Liver (tissue), 9 donors: ENCODE data around the gene RAPGEF6. TPM values are rescaled to one million over a fixed set of nuclear protein-coding genes. Genes with fewer than 3 reads are reported as not detected.

ENCODE experiments used
- DNase-seq: peaks from one replicate; pipeline ENCODE4 v3.0.0-alpha.2; 2017; ENCODE audit warnings: low spot score
- H3K27ac ChIP-seq, 2 donors: one replicate each; pipeline ENCODE4 v1.7.0; 2013; ENCODE audit warnings: inconsistent platforms in 2 of 2, low read length in 2 of 2, control low read depth in 1 of 2, low read depth in 1 of 2, mild to moderate bottlenecking in 1 of 2
- H3K27me3 ChIP-seq, 4 donors: one replicate each; pipeline versions ENCODE4 v1.6.1 to v1.7.0; 2013; ENCODE audit warnings: low read length in 3 of 4, inconsistent platforms in 1 of 4, mild to moderate bottlenecking in 1 of 4, moderate library complexity in 1 of 4; ENCODE audit not compliant: control insufficient read depth in 4 of 4, insufficient read depth in 4 of 4
- H3K36me3 ChIP-seq, 4 donors: one replicate each; pipeline versions ENCODE4 v1.6.1 to v1.7.0; 2013; ENCODE audit warnings: low read length in 3 of 4, mild to moderate bottlenecking in 3 of 4, low read depth in 1 of 4, moderate library complexity in 1 of 4; ENCODE audit not compliant: control insufficient read depth in 4 of 4, insufficient read depth in 3 of 4
- H3K4me1 ChIP-seq, 4 donors: one replicate each; pipeline versions ENCODE4 v1.6.1 to v1.7.0; 2013; ENCODE audit warnings: low read length in 3 of 4, mild to moderate bottlenecking in 3 of 4, moderate library complexity in 1 of 4; ENCODE audit not compliant: control insufficient read depth in 4 of 4, insufficient read depth in 4 of 4
- H3K4me3 ChIP-seq, 3 donors: one replicate each; pipeline versions ENCODE4 v1.6.1 to v1.7.0; 2013; ENCODE audit warnings: low read length in 3 of 3, control low read depth in 1 of 3, low read depth in 1 of 3, mild to moderate bottlenecking in 1 of 3
- H3K9ac ChIP-seq, 2 donors: one replicate each; pipeline ENCODE4 v1.7.0; 2013; ENCODE audit warnings: low read length in 2 of 2, mild to moderate bottlenecking in 2 of 2, moderate library complexity in 2 of 2, control low read depth in 1 of 2, low read depth in 1 of 2
- H3K9me3 ChIP-seq, 4 donors: one replicate each; pipeline versions ENCODE4 v1.6.1 to v1.7.0; 2013; ENCODE audit warnings: low read length in 3 of 4; ENCODE audit not compliant: control insufficient read depth in 4 of 4
- EGR1 ChIP-seq, 2 donors: IDR thresholded peaks; 2 replicates each; pipeline ENCODE4 v1.6.1; 2016 to 2018; ENCODE audit warnings: antibody characterized with exemption in 2 of 2, low read depth in 2 of 2
- FOXA2 ChIP-seq: IDR thresholded peaks from 2 replicates; pipeline ENCODE4 v1.6.1; 2016; ENCODE audit warnings: antibody characterized with exemption
- HNF4A ChIP-seq, 2 donors: conservative IDR thresholded peaks; 2 replicates each; pipeline ENCODE4 v1.6.1; 2016; ENCODE audit warnings: antibody characterized with exemption in 2 of 2, mild to moderate bottlenecking in 2 of 2
- HNF4G ChIP-seq: IDR thresholded peaks from 2 replicates; pipeline ENCODE4 v1.6.1; 2016; ENCODE audit warnings: antibody characterized with exemption
- JUND ChIP-seq, 2 donors: IDR thresholded peaks; 2 replicates each; pipeline ENCODE4 v1.6.1; 2016; ENCODE audit warnings: antibody characterized with exemption in 2 of 2
- NR2F2 ChIP-seq: IDR thresholded peaks from 2 replicates; pipeline ENCODE4 v1.6.1; 2016; ENCODE audit warnings: antibody characterized with exemption
- RAD21 ChIP-seq, 2 donors: IDR thresholded peaks; 2 replicates each; pipeline ENCODE4 v1.6.1; 2016; ENCODE audit warnings: antibody characterized with exemption in 2 of 2, mild to moderate bottlenecking in 2 of 2
- RXRA ChIP-seq, 2 donors: IDR thresholded peaks; 2 replicates each; pipeline ENCODE4 v1.6.1; 2017 to 2018; ENCODE audit warnings: antibody characterized with exemption in 2 of 2, mild to moderate bottlenecking in 1 of 2
- SP1 ChIP-seq: IDR thresholded peaks from 2 replicates; pipeline ENCODE4 v1.6.1; 2018; ENCODE audit warnings: antibody characterized with exemption, mild to moderate bottlenecking
- TAF1 ChIP-seq: conservative IDR thresholded peaks from 2 replicates; pipeline ENCODE4 v1.6.1; 2016; ENCODE audit warnings: antibody characterized with exemption, mild to moderate bottlenecking
- WGBS: extraction: QIAGEN DNeasy Blood & Tissue Kit; methylation state at CpG from one replicate; pipeline ENCODE4 v1.1.7; 2013; 5-methylcytosine and 5-hydroxymethylcytosine counted together
- polyA plus RNA-seq, 2 donors: library from polyadenylated mRNA; stranded (reverse) in 1 of 2; unstranded in 1 of 2; fragments of 200-250 nt in 1 of 2; fragments of >200 nt in 1 of 2; fragmentation: Nextera tagmentation in 1 of 2; extraction: Ambion mirVana in 1 of 2; gene quantifications; one replicate each; pipeline versions ENCODE4 v1.2.1 to v1.2.3, GENCODE V29; 2013 to 2015
- total RNA-seq, 2 donors: library from RNA; depleted of rRNA; stranded (reverse); fragments of >200 nt; gene quantifications; one replicate each; pipeline ENCODE4 v1.2.3, GENCODE V29; 2014
- TF ChIP-seq, protein P1 (sequence below): IDR thresholded peaks from 2 replicates; pipeline ENCODE4 v1.6.1; 2016; ENCODE audit warnings: antibody characterized with exemption
- TF ChIP-seq, protein P2 (sequence below): IDR thresholded peaks from 2 replicates; pipeline ENCODE4 v1.6.1; 2016; ENCODE audit warnings: antibody characterized with exemption
- TF ChIP-seq, protein P3 (sequence below): fragments of 150-350 bp; IDR thresholded peaks from 2 replicates; pipeline ENCODE4 v1.5.1; 2017; ENCODE audit warnings: improper control_type of control experiment, low read depth, low read length; ENCODE audit not compliant: missing input control
- TF ChIP-seq, protein P4 (sequence below): IDR thresholded peaks from 2 replicates; pipeline ENCODE4 v1.6.1; 2016; ENCODE audit warnings: antibody characterized with exemption, mild to moderate bottlenecking
- donor health status: healthy.
- donor health status: healthy.
- donor health status: healthy.
- donor health status: healthy.
- donor health status: healthy.

Gene RAPGEF6
- total and polyA plus RNA-seq, 4 donors: 1.7 to 16.1 (median 8.6) TPM

DNA sequence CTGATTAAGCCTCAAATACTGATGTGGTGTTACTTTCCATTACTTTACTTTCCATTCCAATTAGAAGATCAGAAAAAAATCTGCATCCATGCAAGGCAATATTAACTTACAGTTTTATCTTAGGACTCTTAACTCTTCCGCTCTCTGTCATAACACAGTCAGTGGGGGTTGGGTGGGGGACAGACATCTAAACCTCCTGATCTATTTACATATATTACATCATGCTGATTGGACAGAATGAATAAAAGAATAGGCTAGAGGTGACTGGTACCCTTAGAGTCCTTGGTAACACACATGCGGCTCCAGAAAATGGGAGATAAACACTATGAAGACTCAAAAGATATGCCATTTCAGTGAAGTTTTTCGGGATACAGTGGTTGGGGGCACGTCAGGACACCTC lies 27.6 kb downstream of the RAPGEF6 start:
- TF ChIP-seq, protein P1, sequence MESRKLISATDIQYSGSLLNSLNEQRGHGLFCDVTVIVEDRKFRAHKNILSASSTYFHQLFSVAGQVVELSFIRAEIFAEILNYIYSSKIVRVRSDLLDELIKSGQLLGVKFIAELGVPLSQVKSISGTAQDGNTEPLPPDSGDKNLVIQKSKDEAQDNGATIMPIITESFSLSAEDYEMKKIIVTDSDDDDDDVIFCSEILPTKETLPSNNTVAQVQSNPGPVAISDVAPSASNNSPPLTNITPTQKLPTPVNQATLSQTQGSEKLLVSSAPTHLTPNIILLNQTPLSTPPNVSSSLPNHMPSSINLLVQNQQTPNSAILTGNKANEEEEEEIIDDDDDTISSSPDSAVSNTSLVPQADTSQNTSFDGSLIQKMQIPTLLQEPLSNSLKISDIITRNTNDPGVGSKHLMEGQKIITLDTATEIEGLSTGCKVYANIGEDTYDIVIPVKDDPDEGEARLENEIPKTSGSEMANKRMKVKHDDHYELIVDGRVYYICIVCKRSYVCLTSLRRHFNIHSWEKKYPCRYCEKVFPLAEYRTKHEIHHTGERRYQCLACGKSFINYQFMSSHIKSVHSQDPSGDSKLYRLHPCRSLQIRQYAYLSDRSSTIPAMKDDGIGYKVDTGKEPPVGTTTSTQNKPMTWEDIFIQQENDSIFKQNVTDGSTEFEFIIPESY: no peak
- no peak for TF ChIP-seq TAF1
- no peak for TF ChIP-seq EGR1 (IDR thresholded peaks at IDR 0.05; ENCODE audit: low read depth in 2 of 2)
- TF ChIP-seq HNF4G: no peak
- TF ChIP-seq NR2F2: no peak
- TF ChIP-seq, protein P2, sequence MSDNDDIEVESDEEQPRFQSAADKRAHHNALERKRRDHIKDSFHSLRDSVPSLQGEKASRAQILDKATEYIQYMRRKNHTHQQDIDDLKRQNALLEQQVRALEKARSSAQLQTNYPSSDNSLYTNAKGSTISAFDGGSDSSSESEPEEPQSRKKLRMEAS: no peak
- TF ChIP-seq, protein P3, sequence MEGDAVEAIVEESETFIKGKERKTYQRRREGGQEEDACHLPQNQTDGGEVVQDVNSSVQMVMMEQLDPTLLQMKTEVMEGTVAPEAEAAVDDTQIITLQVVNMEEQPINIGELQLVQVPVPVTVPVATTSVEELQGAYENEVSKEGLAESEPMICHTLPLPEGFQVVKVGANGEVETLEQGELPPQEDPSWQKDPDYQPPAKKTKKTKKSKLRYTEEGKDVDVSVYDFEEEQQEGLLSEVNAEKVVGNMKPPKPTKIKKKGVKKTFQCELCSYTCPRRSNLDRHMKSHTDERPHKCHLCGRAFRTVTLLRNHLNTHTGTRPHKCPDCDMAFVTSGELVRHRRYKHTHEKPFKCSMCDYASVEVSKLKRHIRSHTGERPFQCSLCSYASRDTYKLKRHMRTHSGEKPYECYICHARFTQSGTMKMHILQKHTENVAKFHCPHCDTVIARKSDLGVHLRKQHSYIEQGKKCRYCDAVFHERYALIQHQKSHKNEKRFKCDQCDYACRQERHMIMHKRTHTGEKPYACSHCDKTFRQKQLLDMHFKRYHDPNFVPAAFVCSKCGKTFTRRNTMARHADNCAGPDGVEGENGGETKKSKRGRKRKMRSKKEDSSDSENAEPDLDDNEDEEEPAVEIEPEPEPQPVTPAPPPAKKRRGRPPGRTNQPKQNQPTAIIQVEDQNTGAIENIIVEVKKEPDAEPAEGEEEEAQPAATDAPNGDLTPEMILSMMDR: no peak
- TF ChIP-seq RXRA (IDR thresholded peaks at IDR 0.05): no peak
- TF ChIP-seq RAD21 (IDR thresholded peaks at IDR 0.05): no peak
- no peak for TF ChIP-seq FOXA2
- TF ChIP-seq HNF4A (conservative IDR thresholded peaks at IDR 0.05): no peak
- TF ChIP-seq, protein P4, sequence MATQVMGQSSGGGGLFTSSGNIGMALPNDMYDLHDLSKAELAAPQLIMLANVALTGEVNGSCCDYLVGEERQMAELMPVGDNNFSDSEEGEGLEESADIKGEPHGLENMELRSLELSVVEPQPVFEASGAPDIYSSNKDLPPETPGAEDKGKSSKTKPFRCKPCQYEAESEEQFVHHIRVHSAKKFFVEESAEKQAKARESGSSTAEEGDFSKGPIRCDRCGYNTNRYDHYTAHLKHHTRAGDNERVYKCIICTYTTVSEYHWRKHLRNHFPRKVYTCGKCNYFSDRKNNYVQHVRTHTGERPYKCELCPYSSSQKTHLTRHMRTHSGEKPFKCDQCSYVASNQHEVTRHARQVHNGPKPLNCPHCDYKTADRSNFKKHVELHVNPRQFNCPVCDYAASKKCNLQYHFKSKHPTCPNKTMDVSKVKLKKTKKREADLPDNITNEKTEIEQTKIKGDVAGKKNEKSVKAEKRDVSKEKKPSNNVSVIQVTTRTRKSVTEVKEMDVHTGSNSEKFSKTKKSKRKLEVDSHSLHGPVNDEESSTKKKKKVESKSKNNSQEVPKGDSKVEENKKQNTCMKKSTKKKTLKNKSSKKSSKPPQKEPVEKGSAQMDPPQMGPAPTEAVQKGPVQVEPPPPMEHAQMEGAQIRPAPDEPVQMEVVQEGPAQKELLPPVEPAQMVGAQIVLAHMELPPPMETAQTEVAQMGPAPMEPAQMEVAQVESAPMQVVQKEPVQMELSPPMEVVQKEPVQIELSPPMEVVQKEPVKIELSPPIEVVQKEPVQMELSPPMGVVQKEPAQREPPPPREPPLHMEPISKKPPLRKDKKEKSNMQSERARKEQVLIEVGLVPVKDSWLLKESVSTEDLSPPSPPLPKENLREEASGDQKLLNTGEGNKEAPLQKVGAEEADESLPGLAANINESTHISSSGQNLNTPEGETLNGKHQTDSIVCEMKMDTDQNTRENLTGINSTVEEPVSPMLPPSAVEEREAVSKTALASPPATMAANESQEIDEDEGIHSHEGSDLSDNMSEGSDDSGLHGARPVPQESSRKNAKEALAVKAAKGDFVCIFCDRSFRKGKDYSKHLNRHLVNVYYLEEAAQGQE: no peak
- no peak for TF ChIP-seq SP1
- H3K4me3 ChIP-seq: no peak overlapping the region
- WGBS: 90% methylated on average over 4 of the region's 4 CpGs

DNA sequence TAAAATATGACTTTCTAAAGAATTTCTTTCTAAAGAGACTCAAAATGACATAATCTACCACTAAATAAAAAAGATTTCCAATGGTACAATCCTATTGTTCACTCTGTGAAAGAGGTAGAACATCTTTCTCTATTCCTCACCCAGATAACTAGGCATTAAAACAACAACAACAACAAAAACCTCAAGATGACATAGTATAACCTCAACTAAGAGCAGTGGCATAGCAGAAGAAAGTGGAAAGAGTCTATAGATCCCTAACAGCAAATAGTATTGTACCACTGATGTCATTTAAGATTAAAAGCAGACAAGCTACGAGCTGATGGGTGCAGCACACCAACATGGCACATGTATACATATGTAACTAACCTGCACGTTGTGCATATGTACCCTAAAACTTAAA lies 29.9 kb downstream of the RAPGEF6 start:
- Histone ChIP-seq H3K27me3 (no peaks in the 10 kb centered on the region), H3K4me1 (no peaks in the 10 kb centered on the region), H3K36me3 (peaks cover 0 to 2% (median under 1%) of the 10 kb centered on the region in 4 donors), H3K4me3 (no peak overlapping the region), H3K9ac (no peak overlapping the region), H3K9me3 (no peaks in the 10 kb centered on the region), H3K27ac (no peak overlapping the region)
- no peak for DNase-seq
- 95% methylated on average over 2 of the region's 2 CpGs for WGBS
- TF ChIP-seq, protein P1: no peak
- TF ChIP-seq JUND (IDR thresholded peaks at IDR 0.05) (no peak), RXRA (IDR thresholded peaks at IDR 0.05) (no peak)
- TF ChIP-seq, protein P2: no peak

More for the DNA sequence above, 27.6 kb downstream of the RAPGEF6 start:
- Histone ChIP-seq H3K27ac (no peak overlapping the region), H3K36me3 (peaks cover 0 to 2% (median 0%) of the 10 kb centered on the region in 4 donors), H3K4me1 (no peaks in the 10 kb centered on the region), H3K27me3 (no peaks in the 10 kb centered on the region), H3K9ac (no peak overlapping the region), H3K9me3 (no peaks in the 10 kb centered on the region)
- no peak for DNase-seq
